K562 treated with DMSO at 1 percent for 4 hours (cell line): ENCODE results near the gene ZNF396. TPM values are rescaled to one million over a fixed set of nuclear protein-coding genes. Genes with fewer than 3 reads are reported as not detected.

Experiments used
- total RNA-seq: library from RNA; unstranded; fragments of 300-600 nt; gene quantifications from 2 replicates; pipeline ENCODE4 v1.2.3, GENCODE V29; 2022; ENCODE audit not compliant: insufficient read depth

The ZNF396 gene
- 0.92 and 4.7 TPM in 2 replicates for total RNA-seq

DNA sequence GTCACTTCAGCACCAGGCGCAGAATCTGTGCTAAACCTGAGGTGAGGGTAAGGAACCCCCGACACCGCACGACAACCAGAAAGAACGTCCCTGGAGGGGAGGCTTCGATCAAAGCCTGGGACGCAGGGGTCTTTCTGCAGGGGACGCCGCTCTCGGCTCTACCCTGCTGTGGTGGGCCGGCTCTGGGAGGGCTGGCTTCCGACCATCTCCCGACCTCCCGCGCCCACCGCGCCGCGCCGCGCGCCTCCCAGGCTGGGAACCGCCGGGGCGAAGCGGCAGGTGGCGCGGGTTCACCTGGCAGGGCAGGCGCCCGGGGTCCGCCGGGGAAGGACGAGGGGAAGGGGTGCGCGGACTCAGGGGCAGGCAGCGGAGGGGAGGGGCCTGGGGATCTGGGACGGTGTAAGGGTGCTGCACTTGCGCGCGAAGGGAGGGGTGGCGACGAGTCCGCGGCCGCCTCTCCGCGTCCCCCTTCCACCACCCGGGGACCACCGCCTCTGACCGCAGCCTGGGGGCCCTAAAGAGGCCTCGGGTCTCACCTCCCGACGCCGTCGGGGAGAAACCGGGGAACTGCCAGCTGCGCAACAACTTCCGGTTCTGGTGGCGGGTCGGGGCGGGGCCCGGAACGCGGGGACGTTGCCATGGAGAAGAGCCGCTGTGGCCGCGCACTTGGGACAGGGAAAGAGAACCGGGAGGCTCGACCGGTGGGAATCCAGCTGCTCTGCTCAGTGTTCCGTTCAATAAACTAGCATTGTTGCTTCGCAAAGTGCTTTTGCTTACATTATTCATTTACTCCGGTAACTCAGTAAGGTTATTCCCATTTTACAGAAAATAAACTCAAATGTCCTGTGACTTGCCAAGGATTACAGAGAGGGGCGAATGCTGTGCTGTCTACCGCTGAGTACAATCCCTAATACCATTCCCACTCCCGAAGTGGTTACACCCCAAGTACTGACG lies at the start of gene ZNF396:
TSS of gene ZNF396 (minus strand) at position 596 of the 954 bp plus-strand sequence. CDS start 3,045 bp downstream, outside the sequence.

GRCh38 chr18:35343936-35344735 lies 33.0 kb downstream of the ZNF396 start, which contains the start of gene ZNF24:
Gene ZNF24, minus strand, starts transcription at chr18:35344420. Its CDS starts 3,770 bp downstream, at chr18:35340650.

Other genes with a start within 250 kb of the ZNF396 start
- gene ZNF397, start 136.3 kb downstream of the ZNF396 start, total RNA-seq = 8.1 and 11.2 TPM in 2 replicates
- 6.7 and 8.1 TPM in 2 replicates for gene ZSCAN30, start 87.1 kb downstream of the ZNF396 start, total RNA-seq
- 25.7 and 36.1 TPM in 2 replicates for gene ZNF24, start 32.9 kb downstream of the ZNF396 start, total RNA-seq
- 22.4 and 24.6 TPM in 2 replicates for gene INO80C, start 120.6 kb upstream of the ZNF396 start, total RNA-seq
- 20.0 and 27.2 TPM in 2 replicates for gene GALNT1, start 204.4 kb upstream of the ZNF396 start, total RNA-seq